Measurements from ENCODE around the gene ATG16L2.

DNA sequence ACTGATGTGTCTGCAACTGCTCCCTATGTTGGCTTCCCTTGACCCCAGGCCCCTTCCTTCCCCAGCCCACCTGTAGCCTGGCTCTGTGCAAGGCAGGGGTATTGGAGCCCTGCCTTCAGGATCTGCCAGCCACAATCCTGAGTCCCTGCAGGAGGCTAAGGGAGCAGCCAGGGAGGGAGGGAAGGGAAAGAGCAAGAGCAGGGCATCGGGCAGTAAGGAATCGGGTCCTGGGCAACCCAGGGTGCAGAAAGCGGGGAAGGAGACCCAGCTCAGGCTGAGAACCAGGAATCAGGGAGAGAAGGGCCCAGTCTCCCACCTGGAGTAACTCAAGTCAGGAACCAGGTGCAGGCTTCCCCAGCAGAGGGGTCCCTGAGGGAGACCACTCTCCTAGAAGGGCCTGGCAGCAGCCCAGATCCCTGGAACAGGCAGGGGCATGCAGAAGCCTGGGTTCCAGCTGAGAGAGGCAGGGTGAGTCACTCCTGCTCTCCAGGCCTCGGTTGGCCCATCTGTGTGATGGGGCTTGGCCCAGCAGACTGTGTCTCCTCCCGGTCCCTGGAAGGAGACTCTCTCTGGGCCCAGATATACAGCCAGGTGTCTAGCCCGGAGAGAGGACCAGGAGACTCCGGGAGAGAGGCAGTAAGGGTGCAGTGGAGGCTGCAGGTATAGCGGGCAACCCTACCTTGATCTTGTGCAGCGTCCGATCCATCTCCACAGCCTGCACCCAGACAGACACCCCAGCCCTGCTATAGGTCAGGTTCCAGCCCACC, 33.7 kb upstream of the ATG16L2 start:
- TF ChIP-seq ZNF274 (IDR thresholded peaks at IDR 0.05; ENCODE audit: low read depth, low read length) = no peak
- no peak for TF ChIP-seq SUZ12 (IDR thresholded peaks at IDR 0.05; ENCODE audit: extremely low read depth, insufficient read depth, insufficient read length)
- TF ChIP-seq YY1 (IDR thresholded peaks at IDR 0.05; ENCODE audit: insufficient read depth, insufficient read length) = no peak
